K562 (cell line): ENCODE results near the gene STUB1.

ENCODE experiments used
- CHD2 ChIP-seq: IDR thresholded peaks from 2 replicates; pipeline ENCODE4 v1.6.1; 2011; ENCODE audit warnings: low read depth, low read length
- USF2 ChIP-seq: sonication (generic); formaldehyde crosslinking; IDR thresholded peaks from 2 replicates; pipeline ENCODE4 v1.5.0; 2020; ENCODE audit warnings: missing genetic modification reagents

DNA sequence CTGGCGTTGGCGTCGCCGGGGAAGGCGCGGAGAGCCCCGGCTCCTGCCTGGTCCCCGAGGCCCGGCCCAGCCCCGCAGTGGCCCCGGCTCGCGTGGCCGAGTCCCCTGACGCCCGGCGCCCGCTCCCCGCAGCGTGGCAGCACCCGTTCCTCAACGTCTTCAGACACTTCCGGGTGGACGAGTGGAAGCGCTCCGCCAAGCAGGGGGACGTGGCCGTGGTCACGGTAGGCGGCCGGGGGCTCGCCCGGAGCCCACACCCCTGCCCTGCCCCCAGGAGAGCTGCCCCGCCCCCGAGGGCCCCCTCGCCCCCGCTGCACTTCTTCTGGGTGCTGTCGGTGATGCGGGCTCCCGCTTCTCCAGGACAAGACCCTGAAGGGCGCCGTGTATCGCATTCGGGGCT lies 30.6 kb upstream of the STUB1 start:
- TF ChIP-seq CHD2 (no peak), USF2 (no peak)
